Panc1 (cell line): ENCODE results near the gene POLDIP3.

Source experiments
- TCF7L2 ChIP-seq: IDR thresholded peaks from 2 replicates; pipeline ENCODE4 v1.6.1; 2011; ENCODE audit warnings: mild to moderate bottlenecking, low read depth, low read length, inconsistent platforms
- TF ChIP-seq, protein P1 (sequence below): fragments of 450-650 bp; IDR thresholded peaks from 2 replicates; pipeline ENCODE4 v1.5.1; 2017; ENCODE audit warnings: mild to moderate bottlenecking

DNA sequence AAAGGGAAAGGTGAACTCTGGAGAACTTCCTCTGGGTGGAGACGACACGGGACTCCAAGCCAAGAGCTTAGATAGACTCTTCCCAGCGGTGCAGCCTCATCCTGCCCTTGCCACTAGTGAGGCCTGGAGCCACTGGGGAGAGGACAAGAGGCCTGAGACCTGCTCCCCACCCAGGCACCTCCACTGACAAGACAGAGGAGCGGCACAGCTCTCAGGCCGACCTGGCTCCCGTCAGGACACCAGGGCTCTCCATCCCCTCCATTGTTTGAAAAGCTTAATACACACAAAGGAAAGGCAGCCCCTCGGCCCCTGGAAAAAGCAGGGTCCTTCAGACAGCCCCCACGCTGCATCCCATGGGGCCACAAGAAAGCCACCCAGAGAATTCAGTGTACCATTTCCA lies 29.6 kb downstream of the POLDIP3 start:
- TF ChIP-seq, protein P1, sequence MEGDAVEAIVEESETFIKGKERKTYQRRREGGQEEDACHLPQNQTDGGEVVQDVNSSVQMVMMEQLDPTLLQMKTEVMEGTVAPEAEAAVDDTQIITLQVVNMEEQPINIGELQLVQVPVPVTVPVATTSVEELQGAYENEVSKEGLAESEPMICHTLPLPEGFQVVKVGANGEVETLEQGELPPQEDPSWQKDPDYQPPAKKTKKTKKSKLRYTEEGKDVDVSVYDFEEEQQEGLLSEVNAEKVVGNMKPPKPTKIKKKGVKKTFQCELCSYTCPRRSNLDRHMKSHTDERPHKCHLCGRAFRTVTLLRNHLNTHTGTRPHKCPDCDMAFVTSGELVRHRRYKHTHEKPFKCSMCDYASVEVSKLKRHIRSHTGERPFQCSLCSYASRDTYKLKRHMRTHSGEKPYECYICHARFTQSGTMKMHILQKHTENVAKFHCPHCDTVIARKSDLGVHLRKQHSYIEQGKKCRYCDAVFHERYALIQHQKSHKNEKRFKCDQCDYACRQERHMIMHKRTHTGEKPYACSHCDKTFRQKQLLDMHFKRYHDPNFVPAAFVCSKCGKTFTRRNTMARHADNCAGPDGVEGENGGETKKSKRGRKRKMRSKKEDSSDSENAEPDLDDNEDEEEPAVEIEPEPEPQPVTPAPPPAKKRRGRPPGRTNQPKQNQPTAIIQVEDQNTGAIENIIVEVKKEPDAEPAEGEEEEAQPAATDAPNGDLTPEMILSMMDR: no peak
- no peak for TF ChIP-seq TCF7L2
